SJCRH30 (cell line): ENCODE results near the gene NINJ2. TPM values are rescaled to one million over a fixed set of nuclear protein-coding genes. Genes with fewer than 3 reads are reported as not detected.

ENCODE experiments used
- DNase-seq, 2 experiments: peaks; one replicate each; pipeline ENCODE4 v3.0.0-alpha.2; 2015 to 2020
- H3K27ac ChIP-seq: fragments of 250-450 bp; sonication (Bioruptor Pico); 2 replicates; pipeline ENCODE4 v1.5.1; 2020; ENCODE audit warnings: mild to moderate bottlenecking, moderate library complexity
- H3K27me3 ChIP-seq: fragments of 250-450 bp; sonication (Bioruptor Pico); 2 replicates; pipeline ENCODE4 v1.5.1; 2020; ENCODE audit warnings: mild to moderate bottlenecking, moderate library complexity
- H3K36me3 ChIP-seq: fragments of 250-450 bp; sonication (Bioruptor Pico); 2 replicates; pipeline ENCODE4 v1.5.1; 2020; ENCODE audit warnings: mild to moderate bottlenecking, moderate library complexity
- H3K4me1 ChIP-seq: fragments of 250-450 bp; sonication (Bioruptor Pico); 2 replicates; pipeline ENCODE4 v1.5.1; 2020; ENCODE audit warnings: mild to moderate bottlenecking, moderate library complexity
- H3K4me3 ChIP-seq: fragments of 250-450 bp; sonication (Bioruptor Pico); 2 replicates; pipeline ENCODE4 v1.5.1; 2020; ENCODE audit warnings: mild to moderate bottlenecking, moderate library complexity
- H3K9me3 ChIP-seq: fragments of 250-450 bp; sonication (Bioruptor Pico); replicated peaks from 2 replicates; pipeline ENCODE4 v1.5.1; 2020; ENCODE audit warnings: mild to moderate bottlenecking, moderate library complexity
- total RNA-seq: library from RNA; depleted of rRNA; stranded (reverse); fragments of >200 nt; shearing (Covaris generic); gene quantifications from 2 replicates; pipeline ENCODE4 v1.2.3, GENCODE V29; 2014

The NINJ2 gene
- total RNA-seq, 1 experiment from 2014 or later: 0.24 TPM

GRCh38 chr12:685388-685787 is 22.1 kb upstream of the NINJ2 start:
- no peaks in the 10 kb centered on the region for H3K27me3 ChIP-seq
- peak; percentile 26 to 58 for DNase-seq
- no peaks in the 10 kb centered on the region for H3K36me3 ChIP-seq
- H3K4me3 ChIP-seq: no peak overlapping the region
- H3K4me1 ChIP-seq: peaks cover 10% of the 10 kb centered on the region
- no peak overlapping the region for H3K27ac ChIP-seq
- H3K9me3 ChIP-seq: no peaks in the 10 kb centered on the region

- H3K4me3 ChIP-seq: no peak overlapping the region
- peaks cover 8% of the 10 kb centered on the region; the same call in 1 of the 2 replicates for H3K4me1 ChIP-seq
- H3K27me3 ChIP-seq: no peaks in the 10 kb centered on the region
- DNase-seq: no peak
- no peaks in the 10 kb centered on the region for H3K36me3 ChIP-seq
- H3K27ac ChIP-seq: no peak overlapping the region
- H3K9me3 ChIP-seq: no peaks in the 10 kb centered on the region
Observed at GRCh38 chr12:684416-684815, 21.2 kb upstream of the NINJ2 start.

- H3K9me3 ChIP-seq: no peaks in the 10 kb centered on the region
- no peak for DNase-seq
- H3K4me3 ChIP-seq: no peak overlapping the region
- no peaks in the 10 kb centered on the region for H3K36me3 ChIP-seq
- peaks cover 8% of the 10 kb centered on the region; the same call in 1 of the 2 replicates for H3K4me1 ChIP-seq
- H3K27me3 ChIP-seq: no peaks in the 10 kb centered on the region
- H3K27ac ChIP-seq: no peak overlapping the region
Observed at GRCh38 chr12:681568-682256, 18.5 kb upstream of the NINJ2 start.

- H3K27ac ChIP-seq: no peak overlapping the region
- H3K9me3 ChIP-seq: no peaks in the 10 kb centered on the region
- DNase-seq: no peak
- H3K36me3 ChIP-seq: no peaks in the 10 kb centered on the region
- H3K4me1 ChIP-seq: no peaks in the 10 kb centered on the region; the same call in 1 of the 2 replicates
- no peak overlapping the region for H3K4me3 ChIP-seq
- no peaks in the 10 kb centered on the region for H3K27me3 ChIP-seq
Observed at GRCh38 chr12:678747-679712, 15.8 kb upstream of the NINJ2 start.

- Histone ChIP-seq H3K4me1 (no peaks in the 10 kb centered on the region; the same call in 1 of the 2 replicates), H3K27me3 (no peaks in the 10 kb centered on the region), H3K4me3 (no peak overlapping the region), H3K9me3 (no peaks in the 10 kb centered on the region), H3K36me3 (no peaks in the 10 kb centered on the region), H3K27ac (no peak overlapping the region)
- no peak for DNase-seq
Observed at GRCh38 chr12:675562-675961, 12.3 kb upstream of the NINJ2 start.

GRCh38 chr12:674272-674781 is 11.1 kb upstream of the NINJ2 start:
- Histone ChIP-seq H3K4me3 (no peak overlapping the region), H3K27ac (no peak overlapping the region), H3K27me3 (no peaks in the 10 kb centered on the region), H3K4me1 (no peaks in the 10 kb centered on the region; the same call in 1 of the 2 replicates), H3K36me3 (no peaks in the 10 kb centered on the region), H3K9me3 (no peaks in the 10 kb centered on the region)
- DNase-seq: no peak

GRCh38 chr12:673849-674248 is 10.6 kb upstream of the NINJ2 start:
- H3K27me3 ChIP-seq: no peaks in the 10 kb centered on the region
- H3K36me3 ChIP-seq: no peaks in the 10 kb centered on the region
- no peak for DNase-seq
- no peaks in the 10 kb centered on the region for H3K9me3 ChIP-seq
- H3K4me1 ChIP-seq: no peaks in the 10 kb centered on the region; the same call in 1 of the 2 replicates
- no peak overlapping the region for H3K27ac ChIP-seq
- no peak overlapping the region for H3K4me3 ChIP-seq

- Histone ChIP-seq H3K9me3 (no peaks in the 10 kb centered on the region), H3K4me3 (no peak overlapping the region), H3K36me3 (no peaks in the 10 kb centered on the region), H3K27me3 (no peaks in the 10 kb centered on the region), H3K4me1 (no peaks in the 10 kb centered on the region; the same call in 1 of the 2 replicates), H3K27ac (no peak overlapping the region)
- DNase-seq: no peak
Observed at GRCh38 chr12:669576-669945, 6.3 kb upstream of the NINJ2 start.

GRCh38 chr12:668090-668481 is 4.8 kb upstream of the NINJ2 start:
- Histone ChIP-seq H3K4me1 (no peaks in the 10 kb centered on the region; the same call in none of the 2 replicates), H3K9me3 (no peaks in the 10 kb centered on the region)

GRCh38 chr12:666766-667308 is 3.6 kb upstream of the NINJ2 start:
- H3K9me3 ChIP-seq: no peaks in the 10 kb centered on the region
- H3K27me3 ChIP-seq: no peaks in the 10 kb centered on the region
- DNase-seq: peak in 1 of 2 experiments; percentile 46
- peak overlapping the region; percentile 32 for H3K4me3 ChIP-seq
- no peaks in the 10 kb centered on the region; the same call in none of the 2 replicates for H3K4me1 ChIP-seq
- H3K27ac ChIP-seq: no peak overlapping the region
- H3K36me3 ChIP-seq: no peaks in the 10 kb centered on the region

More at GRCh38 chr12:668090-668481, 4.8 kb upstream of the NINJ2 start:
- Histone ChIP-seq H3K27ac (no peak overlapping the region), H3K36me3 (no peaks in the 10 kb centered on the region), H3K4me3 (no peak overlapping the region), H3K27me3 (no peaks in the 10 kb centered on the region)
- DNase-seq: no peak

- no peak for DNase-seq
- H3K4me3 ChIP-seq: peak overlapping the region; percentile 32
Observed at GRCh38 chr12:666066-666465, 2.8 kb upstream of the NINJ2 start.

GRCh38 chr12:664779-665092 is 1.5 kb upstream of the NINJ2 start:
- Histone ChIP-seq H3K27ac (no peak overlapping the region), H3K4me3 (no peak overlapping the region), H3K27me3 (no peaks in the 10 kb centered on the region), H3K4me1 (no peaks in the 10 kb centered on the region; the same call in none of the 2 replicates), H3K36me3 (no peaks in the 10 kb centered on the region), H3K9me3 (no peaks in the 10 kb centered on the region)
- no peak for DNase-seq

More at GRCh38 chr12:666066-666465, 2.8 kb upstream of the NINJ2 start:
- Histone ChIP-seq H3K36me3 (no peaks in the 10 kb centered on the region), H3K27me3 (no peaks in the 10 kb centered on the region), H3K27ac (no peak overlapping the region), H3K9me3 (no peaks in the 10 kb centered on the region), H3K4me1 (no peaks in the 10 kb centered on the region; the same call in none of the 2 replicates)

- no peak overlapping the region for H3K4me3 ChIP-seq
- no peaks in the 10 kb centered on the region; the same call in none of the 2 replicates for H3K4me1 ChIP-seq
- H3K9me3 ChIP-seq: no peaks in the 10 kb centered on the region
- no peaks in the 10 kb centered on the region for H3K36me3 ChIP-seq
- no peaks in the 10 kb centered on the region for H3K27me3 ChIP-seq
- DNase-seq: no peak
- H3K27ac ChIP-seq: no peak overlapping the region
Observed at GRCh38 chr12:664075-664778, 982 bp upstream of the NINJ2 start.

GRCh38 chr12:662566-663292 is 516 bp downstream of the NINJ2 start:
- no peaks in the 10 kb centered on the region for H3K27me3 ChIP-seq
- no peaks in the 10 kb centered on the region for H3K36me3 ChIP-seq
- no peaks in the 10 kb centered on the region; the same call in none of the 2 replicates for H3K4me1 ChIP-seq
- H3K9me3 ChIP-seq: no peaks in the 10 kb centered on the region
- DNase-seq: peak in 1 of 2 experiments; percentile 36
- H3K4me3 ChIP-seq: peak overlapping the region; percentile 9; the same call in 1 of the 2 replicates
- H3K27ac ChIP-seq: no peak overlapping the region
